NCI-H1417 (cell line): ENCODE measurements around the gene OR2M7.
"Not testable (repeated sequence)": the region's sequence is repeated elsewhere in the genome, so short reads cannot be mapped to it uniquely, and the experiment has no call there.

Experiments used
- DNase-seq, 3 experiments: peaks; one replicate each; lab custom pipeline; 2025; lab: John Stamatoyannopoulos, UW

The OR2M7 gene, protein sequence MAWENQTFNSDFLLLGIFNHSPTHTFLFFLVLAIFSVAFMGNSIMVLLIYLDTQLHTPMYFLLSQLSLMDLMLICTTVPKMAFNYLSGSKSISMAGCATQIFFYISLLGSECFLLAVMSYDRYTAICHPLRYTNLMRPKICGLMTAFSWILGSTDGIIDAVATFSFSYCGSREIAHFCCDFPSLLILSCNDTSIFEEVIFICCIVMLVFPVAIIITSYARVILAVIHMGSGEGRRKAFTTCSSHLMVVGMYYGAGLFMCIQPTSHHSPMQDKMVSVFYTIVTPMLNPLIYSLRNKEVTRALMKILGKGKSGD

DNA sequence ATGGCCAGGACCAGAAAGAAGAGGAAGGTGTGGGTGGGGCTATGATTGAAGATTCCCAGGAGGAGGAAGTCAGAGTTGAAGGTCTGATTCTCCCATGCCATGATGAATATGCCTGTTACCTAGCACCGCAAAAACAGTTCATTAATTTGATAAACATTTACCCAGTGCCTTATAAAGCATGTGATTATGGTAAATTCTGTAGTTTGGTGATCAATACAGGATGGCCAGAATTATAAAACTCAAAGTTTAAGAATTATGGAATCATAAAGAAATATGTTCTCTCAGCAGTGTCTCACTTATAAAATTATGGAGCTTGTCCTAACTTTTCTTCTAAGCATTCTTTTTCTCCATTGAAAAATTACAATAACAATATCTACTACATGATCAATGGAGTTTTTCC lies at the start of gene OR2M7:
TSS of gene OR2M7 (minus strand) at position 101 of the 400 bp plus-strand sequence. CDS start at position 101, 0 bp downstream.
- DNase-seq, result no peak

GRCh38 chr1:248373761-248374160 lies 49.4 kb upstream of the OR2M7 start:
- DNase-seq, result no peak

DNA sequence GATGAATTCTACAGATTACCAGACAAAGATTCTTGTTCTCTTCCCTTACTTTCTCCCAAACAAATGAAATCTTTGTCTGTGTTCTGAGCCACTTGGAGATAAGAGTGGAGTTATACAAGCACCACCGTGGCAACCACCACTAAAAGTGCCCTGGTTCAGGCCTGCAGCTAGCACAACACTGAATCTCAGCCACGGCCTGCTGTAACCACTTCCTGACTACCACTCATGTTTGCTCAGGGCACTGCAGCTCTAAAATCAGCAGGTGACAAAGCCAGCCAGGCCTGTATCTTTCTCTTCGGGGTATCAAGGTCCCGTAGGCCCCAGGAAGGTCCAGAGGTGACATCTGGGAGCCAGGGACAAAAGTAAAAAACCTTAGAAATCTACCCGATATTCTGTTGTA lies 48.0 kb upstream of the OR2M7 start:
- DNase-seq, result no peak

- no peak for DNase-seq
Observed at GRCh38 chr1:248366609-248367008, 42.2 kb upstream of the OR2M7 start.

- no peak for DNase-seq
Observed at GRCh38 chr1:248361121-248361715, 36.9 kb upstream of the OR2M7 start, which contains the start of gene OR2T4. OR2T4 (plus strand) TSS chr1:248361665; CDS start chr1:248361665, 0 bp downstream.

GRCh38 chr1:248359415-248359814 lies 35.0 kb upstream of the OR2M7 start:
- DNase-seq, result no peak

DNA sequence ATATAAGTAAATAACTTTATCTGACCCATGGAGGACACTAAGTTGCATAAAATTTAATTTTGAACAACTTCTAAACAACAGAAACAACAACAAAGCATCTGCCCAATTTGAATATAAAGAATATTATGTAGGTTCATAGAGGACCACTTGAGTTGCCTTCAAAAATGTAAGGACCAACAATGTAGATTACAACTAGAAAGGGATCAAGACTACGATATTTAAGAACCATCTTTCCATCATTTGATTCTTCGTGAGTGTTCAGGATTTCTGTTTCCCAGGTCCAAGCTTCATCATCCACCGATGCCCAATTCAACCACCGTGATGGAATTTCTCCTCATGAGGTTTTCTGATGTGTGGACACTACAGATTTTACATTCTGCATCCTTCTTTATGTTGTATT lies 24.1 kb upstream of the OR2M7 start, which contains the start of gene OR14C36:
TSS of gene OR14C36 (plus strand) at position 301 of the 400 bp plus-strand sequence. CDS start at position 301, 0 bp downstream.
- DNase-seq, result no peak

DNA sequence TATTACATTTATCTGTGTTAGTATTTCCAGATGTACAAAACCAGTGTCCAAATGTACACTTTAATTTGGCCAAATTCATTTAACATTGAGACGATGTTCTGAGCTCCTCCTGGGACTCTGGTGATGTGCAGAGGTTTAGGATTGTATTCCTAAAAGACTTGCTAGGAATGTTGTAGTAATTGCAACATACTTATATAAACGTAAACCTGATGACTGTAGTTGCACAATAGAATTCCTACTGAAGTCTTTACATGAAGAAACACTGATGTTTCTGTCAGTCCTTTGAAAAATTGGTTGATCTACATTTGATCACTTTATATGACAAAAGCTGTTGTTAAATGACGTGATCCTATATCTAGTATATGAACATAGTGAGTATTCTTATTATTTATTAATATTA lies 19.1 kb upstream of the OR2M7 start:
- DNase-seq, result no peak

- no peak for DNase-seq
Observed at GRCh38 chr1:248316796-248317195, 7.6 kb downstream of the OR2M7 start.

DNA sequence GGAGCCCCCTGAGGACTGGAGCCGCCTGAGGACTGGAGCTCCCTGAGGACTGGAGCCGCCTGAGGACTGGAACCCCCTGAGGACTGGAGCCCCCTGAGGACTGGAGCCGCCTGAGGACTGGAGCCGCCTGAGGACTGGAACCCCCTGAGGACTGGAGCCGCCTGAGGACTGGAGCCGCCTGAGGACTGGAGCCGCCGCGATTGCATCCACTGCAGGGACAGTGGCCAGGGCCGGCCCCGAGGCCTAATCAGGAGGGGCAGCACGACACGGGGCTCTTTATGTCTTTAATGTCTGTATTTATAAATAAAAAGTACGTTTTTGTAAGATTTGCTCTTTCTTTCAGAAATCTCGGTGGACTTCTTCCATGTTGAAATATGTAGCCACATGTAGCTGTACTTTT lies 17.6 kb downstream of the OR2M7 start:
- DNase-seq, result not testable (repeated sequence)

DNA sequence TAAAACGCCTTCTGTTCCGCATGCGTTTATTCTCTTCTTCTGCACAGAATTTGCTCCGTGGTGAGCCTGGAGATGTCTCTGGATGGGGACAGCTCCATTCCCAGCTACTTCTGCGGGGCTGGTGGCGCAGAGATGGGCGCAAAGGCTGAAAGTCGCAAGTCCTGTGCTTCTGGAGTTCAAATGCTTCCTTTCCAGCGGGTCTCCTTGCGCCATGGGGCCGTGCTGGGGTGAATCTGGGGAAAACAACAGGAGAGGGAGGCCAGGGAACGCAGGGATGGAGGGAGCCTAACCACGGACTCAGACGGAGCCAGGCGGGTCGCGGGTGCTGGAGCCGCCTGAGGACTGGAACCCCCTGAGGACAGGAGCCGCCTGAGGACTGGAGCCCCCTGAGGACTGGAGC lies 18.3 kb downstream of the OR2M7 start:
- no peak for DNase-seq

DNA sequence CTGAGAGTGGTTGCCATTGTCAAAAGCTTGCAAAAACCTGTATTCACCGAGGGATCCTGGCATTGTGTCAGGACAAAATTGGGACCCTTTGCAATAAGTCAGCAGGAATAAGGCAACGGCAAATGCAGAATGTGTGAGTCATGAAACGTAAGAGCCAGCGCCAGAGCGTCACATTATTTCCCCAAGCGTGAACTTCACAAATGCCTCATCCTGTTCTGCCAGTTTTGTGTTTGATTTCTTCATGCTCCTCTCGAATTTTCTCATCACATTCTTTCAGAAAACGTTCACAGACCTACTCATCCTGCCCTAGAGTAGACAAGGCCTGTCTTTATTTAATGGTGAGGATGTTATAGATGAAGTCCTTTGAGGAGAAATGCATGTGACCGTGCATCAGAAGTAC lies 18.7 kb downstream of the OR2M7 start:
- not testable (repeated sequence) for DNase-seq

GRCh38 chr1:248303324-248303723 lies 21.0 kb downstream of the OR2M7 start, which contains the start of gene OR2T12:
OR2T12 (minus strand) TSS chr1:248303424; CDS start chr1:248295578, 7,846 bp downstream.
- DNase-seq, result no peak

GRCh38 chr1:248288391-248288790 lies 36.0 kb downstream of the OR2M7 start:
- DNase-seq, result no peak

GRCh38 chr1:248277876-248278275 lies 46.5 kb downstream of the OR2M7 start, which contains the start of gene OR2T33:
OR2T33 (minus strand) TSS chr1:248277976; CDS start chr1:248273814, 4,162 bp downstream.
- no peak for DNase-seq
